HG02623 (cell line): ENCODE results near the gene ISG20L2.
"Not testable (repeated sequence)": the region's sequence is repeated elsewhere in the genome, so short reads cannot be mapped to it uniquely, and the experiment has no call there.

Source experiments
- ATAC-seq: cut with Tn5 transposase; IDR thresholded peaks from one replicate; pipeline ENCODE4 v1.9.1; 2021; ENCODE audit warnings: moderate library complexity; ENCODE audit not compliant: unreplicated experiment

The ISG20L2 gene, protein sequence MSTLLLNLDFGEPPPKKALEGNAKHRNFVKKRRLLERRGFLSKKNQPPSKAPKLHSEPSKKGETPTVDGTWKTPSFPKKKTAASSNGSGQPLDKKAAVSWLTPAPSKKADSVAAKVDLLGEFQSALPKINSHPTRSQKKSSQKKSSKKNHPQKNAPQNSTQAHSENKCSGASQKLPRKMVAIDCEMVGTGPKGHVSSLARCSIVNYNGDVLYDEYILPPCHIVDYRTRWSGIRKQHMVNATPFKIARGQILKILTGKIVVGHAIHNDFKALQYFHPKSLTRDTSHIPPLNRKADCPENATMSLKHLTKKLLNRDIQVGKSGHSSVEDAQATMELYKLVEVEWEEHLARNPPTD

DNA sequence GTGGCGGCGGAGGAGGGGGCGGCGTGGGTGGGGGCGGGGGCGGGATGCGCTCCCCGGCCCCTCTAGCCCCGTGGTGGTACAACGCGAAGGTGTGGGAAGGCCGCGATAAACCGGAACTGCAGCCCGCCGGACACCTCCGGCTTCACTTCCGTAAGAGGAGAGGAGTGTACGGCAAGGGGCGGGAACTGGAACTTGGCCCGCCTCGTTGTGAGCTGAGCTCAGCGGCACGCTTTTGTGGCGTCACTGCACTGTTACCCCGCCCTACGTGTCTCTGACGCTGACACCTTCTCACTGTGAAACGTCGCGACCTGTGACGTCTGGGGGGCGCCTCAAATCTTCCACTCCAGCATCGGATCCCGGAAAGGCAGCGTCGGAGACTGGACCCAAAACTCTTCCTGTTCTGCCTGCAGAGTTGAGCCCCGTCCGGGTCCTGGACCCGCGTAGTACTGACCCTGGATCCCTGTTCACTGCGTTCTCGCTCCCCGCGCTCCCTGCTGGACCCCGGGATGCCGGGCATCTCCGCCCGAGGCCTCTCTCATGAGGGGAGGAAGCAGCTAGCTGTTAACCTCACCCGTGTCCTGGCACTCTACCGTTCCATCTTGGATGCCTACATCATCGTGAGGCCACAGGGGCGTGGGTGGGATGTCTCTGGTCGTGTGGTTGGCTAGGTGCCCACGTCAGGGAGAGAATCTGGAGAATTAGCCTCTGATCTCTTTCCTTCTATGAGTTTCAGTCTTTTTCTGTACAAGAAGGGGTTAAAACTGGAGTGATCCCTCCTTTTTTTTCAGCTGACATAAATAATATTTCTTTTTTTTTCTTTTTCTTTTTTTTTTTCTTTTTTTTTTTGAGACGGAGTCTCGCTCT, at the start of gene ISG20L2:
ISG20L2 (minus strand) TSS at position 168 of the 864 bp plus-strand sequence. CDS start 1,114 bp downstream, outside the sequence.
- ATAC-seq: peak; percentile 83

DNA sequence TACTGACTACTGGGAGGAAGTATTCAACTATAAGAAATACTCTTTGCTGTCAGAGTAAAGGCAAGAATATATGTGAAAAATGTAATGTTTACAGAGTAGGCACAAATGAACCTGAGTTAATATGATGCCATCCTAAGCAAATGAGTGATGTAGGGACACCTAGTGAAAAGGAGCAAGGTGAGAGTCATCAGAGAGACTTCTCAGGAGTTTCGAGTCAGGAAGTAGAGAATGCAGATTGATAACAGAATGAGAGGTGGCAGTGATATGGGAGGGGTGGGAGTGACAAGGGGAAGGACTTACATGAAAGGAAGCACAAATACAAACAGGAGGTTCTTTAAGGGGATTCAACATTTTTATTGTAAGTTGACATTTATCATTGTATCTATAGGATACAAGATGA, 49.0 kb upstream of the ISG20L2 start:
- ATAC-seq: no peak

DNA sequence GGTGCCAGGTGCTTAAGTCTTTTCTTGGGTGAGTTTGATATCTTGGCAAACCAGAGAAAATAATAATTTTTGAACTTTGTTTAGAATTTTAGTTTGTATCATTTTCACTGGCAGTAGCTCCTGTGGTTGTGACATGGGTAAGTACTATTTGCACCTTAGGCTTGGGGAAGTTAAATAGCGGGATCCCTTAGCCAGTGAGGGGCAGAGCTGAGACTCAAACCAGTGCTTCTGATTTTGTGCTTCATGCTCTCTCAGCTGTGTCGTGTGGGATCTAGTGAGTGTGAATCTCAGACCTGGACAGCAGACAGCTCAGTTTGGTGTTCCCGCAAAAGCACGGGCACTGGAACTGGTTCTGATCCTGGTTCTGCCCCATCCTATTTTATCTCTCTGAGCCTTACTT, 48.4 kb upstream of the ISG20L2 start:
- ATAC-seq: no peak

DNA sequence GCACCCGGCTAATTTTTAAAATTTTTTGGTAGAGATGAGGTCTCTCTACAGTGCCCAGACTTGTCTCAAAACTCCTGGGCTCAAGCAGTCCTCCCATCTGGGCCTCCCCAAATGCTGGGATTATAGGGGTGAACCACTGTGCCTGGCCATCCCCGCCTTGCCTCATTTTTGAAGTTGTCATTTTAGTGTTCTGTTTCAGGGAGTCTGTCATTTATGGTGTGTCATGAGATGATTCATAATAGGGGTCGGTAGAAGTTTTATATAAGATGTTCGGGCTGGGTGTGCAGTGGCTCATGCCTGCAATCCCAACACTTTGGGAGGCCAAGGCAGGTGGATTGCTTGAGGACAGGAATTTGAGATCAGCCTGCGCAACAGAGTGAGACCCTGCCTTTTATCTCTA, 47.2 kb upstream of the ISG20L2 start:
- ATAC-seq: no peak

DNA sequence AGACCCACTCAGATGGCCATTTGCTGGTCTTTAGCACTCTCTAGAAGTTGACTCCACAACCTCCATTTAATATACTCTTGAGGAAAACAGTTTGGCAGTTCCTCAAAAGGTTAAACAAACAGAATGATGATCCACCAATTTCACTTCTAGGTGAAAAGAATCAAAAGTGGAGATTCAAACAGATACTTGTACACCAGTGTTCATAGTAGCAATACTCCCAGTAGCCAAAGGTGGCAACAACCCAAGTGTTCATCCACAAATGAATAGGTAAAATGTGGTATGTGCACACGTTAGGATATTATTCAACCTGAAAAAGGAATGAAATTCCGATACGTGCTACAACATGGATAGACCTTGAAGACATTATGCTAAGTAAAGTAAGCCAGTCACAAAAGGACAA, 45.0 kb upstream of the ISG20L2 start:
- ATAC-seq: no peak

DNA sequence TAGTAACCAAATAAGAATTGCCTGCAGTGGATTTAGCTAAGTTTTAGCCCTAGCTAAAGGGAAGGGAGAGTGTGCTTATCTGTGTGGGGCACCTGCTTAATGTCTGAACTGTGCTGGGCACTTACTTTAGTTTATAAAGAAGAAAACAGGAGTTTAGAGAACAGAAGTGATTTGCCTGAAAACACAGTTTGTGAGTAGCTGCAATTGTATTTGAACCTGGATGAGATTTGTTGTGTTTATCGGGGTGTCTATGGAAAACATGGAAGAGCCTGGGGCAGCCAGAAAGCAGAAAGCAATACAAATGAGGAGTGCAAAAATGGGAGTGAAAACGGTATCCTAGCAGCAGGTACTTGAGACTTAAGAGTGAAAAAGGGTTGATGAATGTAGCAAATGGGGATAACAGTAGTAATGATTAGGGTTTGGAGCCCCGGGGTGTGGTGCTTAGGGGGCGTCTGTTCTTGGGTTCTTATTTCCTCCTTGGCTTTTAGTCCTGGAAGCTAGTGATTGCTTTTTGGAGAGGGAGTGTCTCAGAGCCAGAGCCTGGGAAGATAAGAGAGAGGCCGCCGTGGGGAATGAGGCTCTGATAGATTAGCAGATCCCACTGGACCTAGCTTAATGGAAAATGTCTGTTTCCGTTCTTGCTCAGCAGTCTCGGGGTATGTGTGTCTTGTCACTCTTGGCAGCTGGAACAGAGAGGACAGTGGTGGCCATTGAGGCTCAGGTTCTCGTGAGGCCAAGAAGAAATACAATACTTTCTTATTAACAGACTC, 44.3 kb upstream of the ISG20L2 start:
- no peak for ATAC-seq

DNA sequence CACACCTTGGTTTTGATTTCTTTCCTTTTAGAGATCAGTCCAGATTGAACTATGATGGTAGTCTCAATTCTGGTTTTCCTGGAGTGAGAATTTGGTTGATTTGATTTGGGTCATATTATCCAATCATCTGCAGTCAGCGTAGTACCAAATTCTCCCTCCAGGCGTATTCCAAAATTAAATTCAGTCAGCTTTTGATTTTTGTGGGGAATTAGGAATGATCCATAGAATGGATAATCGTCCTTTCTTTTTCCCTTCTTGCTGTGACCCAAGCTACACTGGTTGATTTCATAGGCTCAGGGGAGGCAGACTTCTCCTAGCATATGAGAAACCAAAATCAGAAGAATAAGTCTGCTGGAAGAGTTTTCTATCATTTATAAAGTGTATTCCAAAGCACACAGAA, 43.7 kb upstream of the ISG20L2 start:
- ATAC-seq: no peak

DNA sequence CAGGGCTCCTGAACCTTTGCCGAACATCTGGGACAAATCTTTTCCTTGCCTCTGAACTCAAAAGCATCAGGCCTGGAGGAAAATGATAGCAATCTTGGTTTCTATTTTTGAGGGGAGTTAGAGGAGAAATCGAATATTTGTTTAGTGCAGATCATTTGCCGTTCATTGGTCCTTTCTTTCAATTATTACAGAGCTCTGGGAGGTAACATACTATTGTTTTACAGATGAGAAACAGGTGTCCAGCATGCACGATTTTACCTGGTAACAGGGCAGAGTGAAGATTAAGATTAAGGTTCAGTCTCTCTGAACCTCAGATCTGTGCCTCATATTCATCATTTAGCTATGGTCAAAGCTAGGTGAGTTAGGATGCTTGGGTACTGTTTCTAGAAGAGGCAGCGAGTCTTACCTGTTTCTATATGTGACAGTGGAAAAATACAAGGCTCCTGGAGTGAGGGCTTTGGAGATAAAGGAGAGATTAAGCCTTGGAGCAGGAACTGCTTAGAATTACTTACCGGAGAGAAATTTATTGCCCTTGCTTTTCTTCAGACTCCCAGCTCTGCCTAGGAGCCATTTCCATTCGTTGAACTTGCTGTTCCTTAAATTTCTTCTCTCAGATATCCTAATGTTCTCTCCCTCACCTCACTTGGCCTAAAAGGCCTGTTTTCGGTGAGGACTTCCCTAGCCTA, 40.2 kb upstream of the ISG20L2 start:
- ATAC-seq: no peak

DNA sequence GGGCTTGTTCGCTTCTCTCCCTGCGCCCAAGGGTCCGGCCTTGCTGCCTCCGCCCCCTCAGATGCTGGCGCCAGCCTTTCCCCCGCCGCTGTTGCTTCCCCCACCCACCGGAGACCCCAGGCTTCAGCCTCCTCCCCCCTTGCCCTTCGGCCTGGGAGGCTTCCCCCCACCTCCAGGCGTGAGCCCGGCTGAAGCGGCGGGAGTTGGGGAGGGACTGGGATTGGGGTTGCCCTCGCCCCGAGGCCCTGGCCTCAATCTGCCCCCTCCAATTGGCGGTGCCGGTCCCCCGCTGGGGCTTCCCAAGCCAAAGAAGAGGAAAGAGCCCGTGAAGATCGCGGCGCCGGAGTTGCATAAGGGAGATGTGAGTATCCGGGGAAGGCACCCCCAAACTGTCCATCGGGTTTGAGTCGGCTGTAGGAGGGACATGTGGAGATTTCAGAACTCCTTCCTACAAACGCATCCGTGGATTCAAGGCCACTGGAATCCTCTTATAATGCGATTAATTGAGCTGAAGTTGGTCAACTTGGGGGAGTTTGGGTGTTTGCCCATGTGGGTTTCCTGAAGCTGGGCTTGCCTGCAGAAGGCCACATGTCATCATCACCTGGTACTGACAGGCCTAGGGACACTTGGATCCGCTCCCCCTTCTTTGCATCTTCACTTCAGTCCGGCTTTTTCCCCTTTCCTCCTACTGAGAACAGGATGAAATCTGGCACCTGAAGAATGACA, 39.5 kb upstream of the ISG20L2 start:
- ATAC-seq: peak; percentile 3

DNA sequence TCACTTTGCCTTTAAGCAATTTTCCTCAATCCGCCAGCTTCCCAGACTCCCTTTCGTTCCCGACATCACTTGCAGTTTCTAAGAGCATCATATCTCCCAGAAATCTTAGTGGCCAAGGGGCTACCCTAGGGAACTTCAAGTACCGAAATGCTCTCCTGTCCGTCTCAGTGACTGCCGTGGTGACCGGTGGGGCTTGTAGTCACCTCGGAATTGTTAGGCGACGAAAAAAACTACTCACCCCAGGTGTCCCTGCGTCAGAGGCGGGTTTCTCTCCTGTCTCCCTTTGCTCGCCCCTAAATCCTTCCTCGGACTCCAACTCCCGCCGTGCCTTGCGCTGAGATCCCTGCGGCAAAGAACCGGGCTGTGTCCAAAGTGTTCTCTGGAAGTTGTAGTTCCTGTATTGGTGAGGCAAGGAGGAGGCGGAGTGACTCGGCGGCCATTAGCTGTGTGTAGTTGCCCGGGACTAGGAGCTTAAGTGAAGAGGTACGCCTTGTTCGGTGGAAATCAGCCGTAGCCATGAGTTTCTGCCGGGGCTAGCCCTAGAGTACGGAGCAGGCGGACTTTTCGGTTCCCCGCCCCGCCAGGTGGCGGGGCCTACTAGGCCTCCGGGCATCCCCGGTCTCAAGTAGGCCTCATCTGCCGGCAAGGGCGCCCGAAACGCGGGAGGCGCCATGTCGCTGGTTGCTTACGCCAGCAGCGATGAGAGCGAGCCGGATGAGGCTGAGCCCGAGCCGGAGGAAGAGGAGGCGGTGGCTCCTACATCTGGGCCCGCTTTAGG, 38.7 kb upstream of the ISG20L2 start, which contains the start of gene PRCC:
PRCC (plus strand) TSS at position 435 of the 778 bp plus-strand sequence; CDS start at position 672, 237 bp downstream.
- ATAC-seq: peak; percentile 92

DNA sequence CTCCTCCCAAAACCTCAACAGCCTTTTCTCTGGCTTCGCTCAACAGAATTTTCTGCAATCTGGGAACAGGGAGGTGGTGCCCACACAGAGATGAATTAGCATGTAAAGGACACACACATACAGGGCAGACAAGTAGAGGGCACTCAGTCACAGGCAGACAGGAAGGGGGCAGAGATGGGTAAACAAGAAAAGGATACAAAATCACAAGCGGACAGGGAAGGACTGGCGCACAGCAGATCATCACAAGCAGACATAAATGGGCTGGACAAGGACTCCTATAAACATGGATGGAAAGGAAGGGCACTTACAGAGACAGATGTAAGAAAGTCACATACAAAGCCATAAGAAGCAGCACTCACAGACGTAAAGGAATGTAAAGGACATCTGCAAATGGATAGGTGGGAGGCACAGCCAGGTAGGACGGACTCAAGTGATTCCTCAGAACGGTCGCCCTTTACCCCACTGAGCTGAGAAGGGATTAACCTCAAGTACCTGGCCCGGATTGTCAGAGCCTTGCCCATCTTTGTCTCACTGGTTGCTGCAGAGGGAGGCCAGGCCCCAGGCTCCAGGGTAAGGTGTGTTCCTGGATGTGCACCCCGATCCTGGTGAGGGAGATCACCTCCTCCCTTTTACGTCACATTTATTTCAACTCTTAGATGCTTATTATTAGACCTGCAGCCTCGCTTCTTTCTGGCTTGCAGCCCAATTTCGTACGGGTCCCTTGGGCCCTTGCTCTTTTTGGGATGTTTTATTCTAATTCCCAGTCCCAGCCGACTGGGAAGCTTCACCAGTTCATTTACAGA, 37.9 kb upstream of the ISG20L2 start:
- ATAC-seq: peak; percentile 2

DNA sequence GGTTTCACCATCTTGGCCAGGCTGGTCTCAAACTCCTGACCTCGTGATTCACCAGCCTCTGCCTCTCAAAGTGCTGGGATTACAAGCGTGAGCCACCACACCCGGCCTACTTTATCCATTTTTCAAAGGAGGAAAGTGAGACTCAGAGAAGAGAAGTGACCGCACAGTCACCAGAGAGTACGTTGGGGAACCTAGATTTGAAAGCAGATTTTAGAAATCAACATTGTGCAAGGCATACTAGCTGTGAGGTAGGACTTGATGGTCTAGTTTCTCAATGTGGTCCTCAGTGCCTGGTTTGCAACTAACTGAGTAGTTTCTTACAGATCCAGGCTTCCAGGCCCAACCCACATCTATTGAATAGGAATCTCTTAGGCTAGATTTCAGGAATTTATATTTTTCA, 37.1 kb upstream of the ISG20L2 start:
- no peak for ATAC-seq

DNA sequence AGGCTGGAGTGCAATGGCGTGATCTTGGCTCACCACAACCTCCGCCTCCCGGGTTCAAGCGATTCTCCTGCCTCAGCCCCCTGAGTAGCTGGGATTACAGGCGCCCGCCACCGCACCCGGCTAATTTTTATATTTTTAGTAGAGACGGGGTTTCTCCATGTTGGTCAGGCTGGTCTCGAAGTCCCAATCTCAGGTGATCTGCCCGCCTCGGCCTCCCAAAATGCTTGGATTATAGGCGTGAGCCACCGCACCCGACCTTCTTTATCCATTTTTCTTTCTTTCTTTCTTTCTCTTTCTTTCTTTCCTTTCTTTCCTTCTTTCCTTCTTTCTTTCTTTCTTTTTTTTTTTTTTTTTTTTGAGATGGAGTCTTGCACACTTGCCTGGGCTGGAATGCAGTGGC, 36.6 kb upstream of the ISG20L2 start:
- not testable (repeated sequence) for ATAC-seq

DNA sequence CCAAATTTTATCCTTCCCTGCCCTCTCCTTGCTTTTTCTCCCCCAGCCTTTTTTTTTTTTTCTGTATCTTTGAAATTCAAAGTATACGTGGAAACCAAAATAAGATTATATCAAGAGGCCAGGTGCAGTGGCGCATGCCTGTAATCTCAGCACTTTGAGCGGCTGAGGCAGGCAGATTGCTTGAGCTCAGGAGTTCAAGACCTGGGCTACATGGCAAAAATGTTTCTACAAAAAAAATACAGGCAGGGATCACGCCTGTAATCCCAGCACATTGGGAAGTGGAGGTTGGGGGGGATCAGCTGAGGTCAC, 32.2 kb upstream of the ISG20L2 start:
- ATAC-seq: no peak

DNA sequence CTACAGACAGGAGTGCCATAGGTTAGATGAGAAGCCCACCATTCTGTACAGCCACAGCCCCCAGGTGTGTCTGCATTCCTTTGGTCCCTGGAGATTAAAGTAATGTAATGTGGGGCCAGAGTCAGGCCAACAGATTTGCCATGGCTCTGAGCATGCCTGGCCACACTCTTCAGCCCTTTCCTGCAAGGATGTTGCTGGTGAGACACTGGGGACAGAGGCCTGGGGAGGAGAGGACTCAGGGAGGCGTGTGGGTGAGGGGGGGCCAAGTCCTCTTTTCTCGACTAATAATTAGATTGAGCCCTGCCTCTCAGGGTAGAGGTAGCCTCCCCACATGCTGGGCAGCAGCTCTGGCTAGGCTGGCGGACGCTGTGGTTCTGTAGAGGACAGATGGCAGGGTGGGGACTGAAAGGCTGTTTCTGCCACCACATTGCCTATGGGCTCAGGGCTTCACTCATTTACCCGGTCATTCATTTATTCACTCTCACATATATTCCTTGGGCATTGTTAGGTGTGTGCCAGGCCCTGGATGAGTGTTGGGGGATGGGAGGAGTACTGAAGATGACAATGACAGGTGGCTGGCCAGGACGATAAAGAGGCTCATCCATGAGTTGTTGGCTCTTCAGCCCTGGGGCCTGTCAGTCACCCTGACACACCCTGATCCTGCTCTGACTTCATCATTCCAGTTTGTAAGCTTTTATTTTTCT, 31.7 kb upstream of the ISG20L2 start:
- no peak for ATAC-seq

DNA sequence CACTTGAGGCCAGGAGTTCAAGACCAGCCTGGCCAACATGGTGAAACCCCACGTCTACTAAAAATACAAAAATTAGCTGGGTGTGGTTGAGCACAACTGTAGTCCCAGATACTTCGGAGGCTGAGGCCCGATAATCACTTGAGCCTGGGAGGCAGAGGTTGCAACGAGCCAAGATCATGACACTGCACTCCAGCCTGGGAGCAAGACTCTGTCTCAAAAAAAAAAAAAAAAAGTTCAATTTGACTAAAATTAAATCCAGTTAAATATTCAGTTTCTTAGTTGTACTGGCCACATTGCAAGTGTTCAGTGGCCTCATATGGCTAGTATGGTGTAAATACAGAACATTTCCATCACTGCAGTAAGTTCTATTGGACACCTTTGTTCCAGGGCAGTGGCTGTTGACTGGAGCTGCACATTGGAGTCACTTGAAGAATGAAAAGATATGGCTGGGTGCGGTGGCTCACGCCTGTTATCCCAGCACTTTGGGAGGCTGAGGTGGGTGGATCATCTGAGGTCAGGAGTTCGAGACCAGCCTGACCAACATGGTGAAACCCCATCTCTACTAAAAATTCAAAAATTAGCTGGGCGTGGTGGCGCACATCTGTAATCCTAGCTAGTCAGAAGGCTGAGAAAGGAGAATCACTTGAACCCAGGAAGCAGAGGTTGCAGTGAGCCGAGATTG, 29.1 kb upstream of the ISG20L2 start:
- not testable (repeated sequence) for ATAC-seq

DNA sequence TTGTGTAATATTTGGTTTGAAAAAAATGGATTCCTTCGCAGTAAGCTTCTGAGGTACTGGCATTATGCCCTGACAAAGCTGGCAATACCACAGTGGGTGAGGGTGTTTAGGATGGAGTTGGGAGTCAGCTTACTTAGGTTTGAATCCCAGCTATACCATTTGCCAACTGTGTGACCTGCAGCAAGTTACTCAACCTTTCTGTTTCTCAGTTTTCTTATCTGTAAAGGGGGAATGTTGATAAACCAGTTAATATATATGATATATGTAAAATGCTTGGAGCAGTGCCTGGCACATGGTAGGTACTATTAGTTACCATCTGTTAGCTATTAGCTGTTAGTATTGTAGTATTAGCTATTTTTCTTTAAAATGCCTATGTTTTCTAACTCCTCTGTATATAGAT, 27.8 kb upstream of the ISG20L2 start:
- ATAC-seq: no peak
